GM23338 (cell line): ENCODE results near the gene PPP6R1. TPM values are rescaled to one million over a fixed set of nuclear protein-coding genes. Genes with fewer than 3 reads are reported as not detected.
A peak's percentile ranks its signal among the peaks of the same experiment; 100 is the strongest.

ENCODE experiments used
- ATAC-seq: fragments of 200-7000 bp; cut with Tn5 transposase; 3 replicates; pipeline ENCODE4 v1.9.1; 2020
- DNase-seq: peaks from one replicate; pipeline ENCODE4 v3.0.0-alpha.2; 2015; ENCODE audit warnings: low spot score
- H2AFZ ChIP-seq: fragments of 200-600 bp; sonication (generic); 2 replicates; pipeline ENCODE4 v1.8.0; 2016; ENCODE audit warnings: antibody characterized with exemption, mild to moderate bottlenecking, moderate library complexity
- H3F3A ChIP-seq: fragments of 200-600 bp; sonication (generic); replicated peaks from 2 replicates; pipeline ENCODE4 v1.8.0; 2017; ENCODE audit warnings: antibody characterized with exemption, mixed run types, low read depth
- H3K27ac ChIP-seq: fragments of 200-600 bp; sonication (generic); 2 replicates; pipeline ENCODE4 v1.6.1; 2016; ENCODE audit warnings: low read depth
- H3K27me3 ChIP-seq: fragments of 200-600 bp; sonication (generic); 2 replicates; pipeline ENCODE4 v1.8.0; 2016; ENCODE audit warnings: mild to moderate bottlenecking, mixed run types, moderate library complexity; ENCODE audit not compliant: insufficient read depth
- H3K36me3 ChIP-seq: fragments of 200-600 bp; sonication (generic); 2 replicates; pipeline ENCODE4 v1.8.0; 2016; ENCODE audit warnings: mild to moderate bottlenecking; ENCODE audit not compliant: insufficient read depth
- H3K4me1 ChIP-seq: fragments of 200-600 bp; sonication (generic); 2 replicates; pipeline ENCODE4 v1.8.0; 2016; ENCODE audit warnings: mild to moderate bottlenecking, moderate library complexity; ENCODE audit not compliant: insufficient read depth
- H3K4me2 ChIP-seq: fragments of 200-600 bp; sonication (generic); 2 replicates; pipeline ENCODE4 v1.7.1; 2017; ENCODE audit warnings: mixed run types
- H3K4me3 ChIP-seq: fragments of 200-600 bp; sonication (generic); 2 replicates; pipeline ENCODE4 v1.6.1; 2016; ENCODE audit warnings: mixed run types
- H3K79me2 ChIP-seq: fragments of 200-600 bp; sonication (generic); replicated peaks from 2 replicates; pipeline ENCODE4 v1.8.0; 2017; ENCODE audit warnings: mild to moderate bottlenecking; ENCODE audit not compliant: insufficient read depth
- H3K9me2 ChIP-seq: fragments of 200-600 bp; sonication (generic); 2 replicates; pipeline ENCODE4 v1.8.0; 2017; ENCODE audit not compliant: insufficient read depth
- H4K20me1 ChIP-seq: fragments of 200-600 bp; sonication (generic); replicated peaks from 2 replicates; pipeline ENCODE4 v1.8.0; 2017; ENCODE audit warnings: mild to moderate bottlenecking; ENCODE audit not compliant: insufficient read depth
- H3K27ac Mint-ChIP-seq: 2 replicates; pipeline ENCODE4 v1.8.0; 2020; ENCODE audit warnings: inconsistent platforms, mild to moderate bottlenecking, moderate library complexity, mixed read lengths
- H3K27me3 Mint-ChIP-seq: 3 replicates; pipeline ENCODE4 v1.8.0; 2022; ENCODE audit warnings: low read depth, mild to moderate bottlenecking, moderate library complexity, mixed read lengths, inconsistent platforms; ENCODE audit not compliant: insufficient read depth, poor library complexity
- H3K36me3 Mint-ChIP-seq: 3 replicates; pipeline ENCODE4 v1.8.0; 2021; ENCODE audit warnings: low read depth, mild to moderate bottlenecking, inconsistent platforms, moderate library complexity, mixed read lengths
- H3K4me1 Mint-ChIP-seq: 3 replicates; pipeline ENCODE4 v1.8.0; 2020; ENCODE audit warnings: mild to moderate bottlenecking, inconsistent platforms, mixed read lengths
- H3K4me3 Mint-ChIP-seq: 3 replicates; pipeline ENCODE4 v1.8.0; 2021; ENCODE audit warnings: moderate library complexity, mild to moderate bottlenecking, inconsistent platforms, mixed read lengths
- H3K9me3 Mint-ChIP-seq: 3 replicates; pipeline ENCODE4 v1.8.0; 2020; ENCODE audit warnings: moderate library complexity, mild to moderate bottlenecking, inconsistent platforms, mixed read lengths
- REST ChIP-seq: IDR thresholded peaks from one replicate; pipeline ENCODE4 v1.6.1; 2018; ENCODE audit warnings: antibody characterized with exemption; ENCODE audit not compliant: unreplicated experiment
- STAT1 ChIP-seq: IDR thresholded peaks from one replicate; pipeline ENCODE4 v1.6.1; 2016; ENCODE audit warnings: antibody characterized with exemption; ENCODE audit not compliant: unreplicated experiment
- polyA plus RNA-seq: library from polyadenylated mRNA; unstranded; fragments of >200 nt; fragmentation: Nextera tagmentation; extraction: Ambion mirVana; gene quantifications from 2 replicates; pipeline ENCODE4 v1.2.1, GENCODE V29; 2016
- total RNA-seq: library from RNA; depleted of rRNA; stranded (reverse); fragments of >200 nt; shearing (Covaris generic); gene quantifications from 2 replicates; pipeline ENCODE4 v1.2.3, GENCODE V29; 2014
- TF ChIP-seq, protein P1 (sequence below): IDR thresholded peaks from 2 replicates; pipeline ENCODE4 v1.6.1; 2016; ENCODE audit warnings: antibody characterized with exemption

PPP6R1 gene
- total and polyA plus RNA-seq, 2 experiments from 2014 or later = 22.2 to 70.8 TPM

- Histone ChIP-seq H2AFZ (no peak overlapping the region), H3K4me3 (no peak overlapping the region), H3K4me2 (no peak overlapping the region), H3K4me1 (no peaks in the 10 kb centered on the region), H3K27me3 (no peaks in the 10 kb centered on the region), H4K20me1 (no peaks in the 10 kb centered on the region; the same call in 1 of the 2 replicates), H3K27ac (no peak overlapping the region), H3F3A (0 out of 2 replicates have a peak, but pooled peaks cover 7% of the 10 kb centered on the region), H3K36me3 (no peaks in the 10 kb centered on the region), H3K79me2 (no peaks in the 10 kb centered on the region), H3K9me2 (no peaks in the 10 kb centered on the region)
- DNase-seq = no peak
- Mint-ChIP-seq H3K27me3 (peaks cover 18% of the 10 kb centered on the region), H3K4me1 (peaks cover 4% of the 10 kb centered on the region; the same call in 2 of the 3 replicates), H3K27ac (no peak overlapping the region; the same call in 1 of the 2 replicates), H3K4me3 (no peak overlapping the region), H3K9me3 (peaks cover 12% of the 10 kb centered on the region), H3K36me3 (peaks cover 14% of the 10 kb centered on the region)
- TF ChIP-seq, protein P1, sequence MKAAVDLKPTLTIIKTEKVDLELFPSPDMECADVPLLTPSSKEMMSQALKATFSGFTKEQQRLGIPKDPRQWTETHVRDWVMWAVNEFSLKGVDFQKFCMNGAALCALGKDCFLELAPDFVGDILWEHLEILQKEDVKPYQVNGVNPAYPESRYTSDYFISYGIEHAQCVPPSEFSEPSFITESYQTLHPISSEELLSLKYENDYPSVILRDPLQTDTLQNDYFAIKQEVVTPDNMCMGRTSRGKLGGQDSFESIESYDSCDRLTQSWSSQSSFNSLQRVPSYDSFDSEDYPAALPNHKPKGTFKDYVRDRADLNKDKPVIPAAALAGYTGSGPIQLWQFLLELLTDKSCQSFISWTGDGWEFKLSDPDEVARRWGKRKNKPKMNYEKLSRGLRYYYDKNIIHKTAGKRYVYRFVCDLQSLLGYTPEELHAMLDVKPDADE = no peak
- ATAC-seq = peak; percentile 34
Observed at GRCh38 chr19:55223291-55224037, 35.4 kb downstream of the PPP6R1 start.

- Mint-ChIP-seq H3K27ac (no peak overlapping the region), H3K4me1 (peaks cover 5% of the 10 kb centered on the region; the same call in 2 of the 3 replicates), H3K27me3 (peaks cover 19% of the 10 kb centered on the region), H3K4me3 (no peak overlapping the region), H3K36me3 (peaks cover 14% of the 10 kb centered on the region), H3K9me3 (peaks cover 28% of the 10 kb centered on the region)
- TF ChIP-seq STAT1 (no peak), REST (peak; percentile 85)
- ATAC-seq (peak; percentile 14), DNase-seq (peak; percentile 87)
- no peaks in the 10 kb centered on the region for H3K9me2 ChIP-seq
- H3K4me2 ChIP-seq = no peak overlapping the region
- no peaks in the 10 kb centered on the region for H3K36me3 ChIP-seq
- H3F3A ChIP-seq = 0 out of 2 replicates have a peak, but pooled peaks cover 13% of the 10 kb centered on the region
- no peaks in the 10 kb centered on the region for H3K79me2 ChIP-seq
- no peak overlapping the region for H2AFZ ChIP-seq
- no peak overlapping the region for H3K27ac ChIP-seq
- no peak overlapping the region for H3K4me3 ChIP-seq
- peaks cover 5% of the 10 kb centered on the region; the same call in 1 of the 2 replicates for H4K20me1 ChIP-seq
- peaks cover 4% of the 10 kb centered on the region; the same call in 1 of the 2 replicates for H3K4me1 ChIP-seq
- H3K27me3 ChIP-seq = no peaks in the 10 kb centered on the region
Observed at GRCh38 chr19:55220525-55220924, 38.3 kb downstream of the PPP6R1 start.
